ENCODE measurements around the gene AGAP1. TPM values are rescaled to one million over a fixed set of nuclear protein-coding genes. Genes with fewer than 3 reads are reported as not detected.

Gene AGAP1
- polyA plus RNA-seq, 4 donors = 9.8 to 19.2 (median 15.5) TPM

DNA sequence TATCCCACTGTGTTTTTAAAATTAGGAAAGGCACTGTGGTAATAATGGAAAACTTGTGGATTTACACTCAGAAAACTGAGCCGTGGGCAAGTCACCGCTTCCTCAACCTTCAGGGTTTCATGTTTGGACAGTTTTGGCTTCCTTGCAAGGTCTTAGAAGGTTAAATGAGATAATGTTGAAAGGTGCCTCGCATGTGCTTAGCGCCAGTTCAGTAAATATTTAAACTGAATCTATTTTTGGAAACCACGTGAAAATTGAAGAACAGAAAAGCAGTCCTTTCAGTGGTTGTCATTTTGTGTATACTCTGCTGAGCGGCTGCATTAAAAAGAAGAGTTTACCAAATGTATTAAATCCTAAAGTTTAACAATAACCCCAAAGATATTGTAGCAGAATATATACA lies 15.2 kb upstream of the AGAP1 start:
- H3K27ac ChIP-seq (ENCODE audit: low read depth in 1 of 3, low read length in 2 of 3) = no peak overlapping the region
- DNase-seq = no peak
- no peak for FAIRE-seq

GRCh38 chr2:235479604-235480003 lies 14.2 kb upstream of the AGAP1 start:
- no peaks in the 10 kb centered on the region for H3K36me3 ChIP-seq (ENCODE audit: control insufficient read depth in 3 of 3, insufficient read depth in 2 of 3, low read depth in 1 of 3, low read length in 3 of 3)
- DNase-seq (no peak), FAIRE-seq (no peak)
- H3K4me1 ChIP-seq (ENCODE audit: control insufficient read depth in 3 of 3, insufficient read depth in 2 of 3, low read depth in 1 of 3, low read length in 2 of 3) = no peaks in the 10 kb centered on the region
- H3K9me3 ChIP-seq (ENCODE audit: control insufficient read depth in 2 of 2, insufficient read depth in 1 of 2, low read depth in 1 of 2, low read length in 1 of 2) = no peaks in the 10 kb centered on the region
- H3K4me3 ChIP-seq (ENCODE audit: low read depth in 1 of 3, low read length in 3 of 3) = no peak overlapping the region
- H3K27me3 ChIP-seq (ENCODE audit: control insufficient read depth in 3 of 3, insufficient read depth in 3 of 3, low read length in 3 of 3) = peaks cover 0 to 7% (median 0%) of the 10 kb centered on the region in 3 donors
- H3K27ac ChIP-seq (ENCODE audit: low read depth in 1 of 3, low read length in 2 of 3) = no peak overlapping the region
- WGBS, 3 donors = 81 to 89% (median 89%) methylated on average over 11 of the region's 11 CpGs

More for the DNA sequence above, 15.2 kb upstream of the AGAP1 start:
- Histone ChIP-seq H3K4me3 (ENCODE audit: low read depth in 1 of 3, low read length in 3 of 3) (no peak overlapping the region), H3K27me3 (ENCODE audit: control insufficient read depth in 3 of 3, insufficient read depth in 3 of 3, low read length in 3 of 3) (peaks cover 0 to 7% (median 0%) of the 10 kb centered on the region in 3 donors), H3K36me3 (ENCODE audit: control insufficient read depth in 3 of 3, insufficient read depth in 2 of 3, low read depth in 1 of 3, low read length in 3 of 3) (no peaks in the 10 kb centered on the region), H3K4me1 (ENCODE audit: control insufficient read depth in 3 of 3, insufficient read depth in 2 of 3, low read depth in 1 of 3, low read length in 2 of 3) (no peaks in the 10 kb centered on the region), H3K9me3 (ENCODE audit: control insufficient read depth in 2 of 2, insufficient read depth in 1 of 2, low read depth in 1 of 2, low read length in 1 of 2) (no peaks in the 10 kb centered on the region)
- 53 to 56% (median 56%) methylated on average over 6 of the region's 6 CpGs for WGBS, 3 donors

GRCh38 chr2:235480614-235481013 lies 13.2 kb upstream of the AGAP1 start:
- H3K4me1 ChIP-seq (ENCODE audit: control insufficient read depth in 3 of 3, insufficient read depth in 2 of 3, low read depth in 1 of 3, low read length in 2 of 3) = no peaks in the 10 kb centered on the region
- H3K9me3 ChIP-seq (ENCODE audit: control insufficient read depth in 2 of 2, insufficient read depth in 1 of 2, low read depth in 1 of 2, low read length in 1 of 2) = no peaks in the 10 kb centered on the region
- no peak overlapping the region for H3K4me3 ChIP-seq (ENCODE audit: low read depth in 1 of 3, low read length in 3 of 3)
- no peaks in the 10 kb centered on the region for H3K36me3 ChIP-seq (ENCODE audit: control insufficient read depth in 3 of 3, insufficient read depth in 2 of 3, low read depth in 1 of 3, low read length in 3 of 3)
- DNase-seq = no peak
- H3K27ac ChIP-seq (ENCODE audit: low read depth in 1 of 3, low read length in 2 of 3) = no peak overlapping the region
- 50 to 63% (median 60%) methylated on average over 4 of the region's 4 CpGs for WGBS, 3 donors
- FAIRE-seq = no peak
- H3K27me3 ChIP-seq (ENCODE audit: control insufficient read depth in 3 of 3, insufficient read depth in 3 of 3, low read length in 3 of 3) = peaks cover 0 to 10% (median 0%) of the 10 kb centered on the region in 3 donors

DNA sequence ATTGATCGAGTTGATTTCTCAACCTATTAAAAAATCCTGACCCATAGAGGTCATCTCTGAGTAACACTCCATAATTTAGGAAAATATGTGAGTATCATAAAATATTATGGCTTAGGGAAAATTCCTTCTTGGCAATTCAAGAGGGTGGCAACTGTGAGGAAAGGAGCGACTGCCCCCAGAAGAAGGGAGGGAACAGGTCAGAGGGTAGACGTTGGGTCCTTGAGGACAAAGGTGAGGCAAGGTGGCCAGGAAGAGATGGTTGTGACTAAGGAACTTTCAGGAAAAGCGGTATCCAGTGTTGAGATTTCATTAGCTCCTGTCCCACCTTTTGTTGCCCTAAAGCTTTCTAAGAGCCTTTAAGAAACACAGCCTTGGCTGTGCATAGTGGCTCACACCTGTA lies 10.5 kb upstream of the AGAP1 start:
- FAIRE-seq (no peak), DNase-seq (no peak)
- Histone ChIP-seq H3K36me3 (ENCODE audit: control insufficient read depth in 3 of 3, insufficient read depth in 2 of 3, low read depth in 1 of 3, low read length in 3 of 3) (no peaks in the 10 kb centered on the region), H3K27me3 (ENCODE audit: control insufficient read depth in 3 of 3, insufficient read depth in 3 of 3, low read length in 3 of 3) (peaks cover 0 to 10% (median 0%) of the 10 kb centered on the region in 3 donors), H3K9me3 (ENCODE audit: control insufficient read depth in 2 of 2, insufficient read depth in 1 of 2, low read depth in 1 of 2, low read length in 1 of 2) (peaks cover 0 to 1% of the 10 kb centered on the region in 2 donors), H3K4me1 (ENCODE audit: control insufficient read depth in 3 of 3, insufficient read depth in 2 of 3, low read depth in 1 of 3, low read length in 2 of 3) (no peaks in the 10 kb centered on the region), H3K27ac (ENCODE audit: low read depth in 1 of 3, low read length in 2 of 3) (no peak overlapping the region), H3K4me3 (ENCODE audit: low read depth in 1 of 3, low read length in 3 of 3) (no peak overlapping the region)
- WGBS, 3 donors = 44 to 57% (median 48%) methylated on average over 4 of the region's 4 CpGs

GRCh38 chr2:235485362-235485761 lies 8.5 kb upstream of the AGAP1 start:
- 85 to 91% (median 89%) methylated on average over 5 of the region's 5 CpGs for WGBS, 3 donors
- H3K9me3 ChIP-seq (ENCODE audit: control insufficient read depth in 2 of 2, insufficient read depth in 1 of 2, low read depth in 1 of 2, low read length in 1 of 2) = peaks cover 1% of the 10 kb centered on the region in 2 donors
- H3K36me3 ChIP-seq (ENCODE audit: control insufficient read depth in 3 of 3, insufficient read depth in 2 of 3, low read depth in 1 of 3, low read length in 3 of 3) = no peaks in the 10 kb centered on the region
- no peak for FAIRE-seq
- no peaks in the 10 kb centered on the region for H3K4me1 ChIP-seq (ENCODE audit: control insufficient read depth in 3 of 3, insufficient read depth in 2 of 3, low read depth in 1 of 3, low read length in 2 of 3)
- no peak overlapping the region for H3K27ac ChIP-seq (ENCODE audit: low read depth in 1 of 3, low read length in 2 of 3)
- no peak for DNase-seq
- peaks cover 0 to 7% (median 0%) of the 10 kb centered on the region in 3 donors for H3K27me3 ChIP-seq (ENCODE audit: control insufficient read depth in 3 of 3, insufficient read depth in 3 of 3, low read length in 3 of 3)
- no peak overlapping the region for H3K4me3 ChIP-seq (ENCODE audit: low read depth in 1 of 3, low read length in 3 of 3)

GRCh38 chr2:235486729-235487128 lies 7.1 kb upstream of the AGAP1 start:
- H3K27ac ChIP-seq (ENCODE audit: low read depth in 1 of 3, low read length in 2 of 3) = no peak overlapping the region
- 77 to 83% (median 77%) methylated on average over 1 of the region's 1 CpG for WGBS, 3 donors
- no peak for FAIRE-seq

GRCh38 chr2:235489897-235490296 lies 3.9 kb upstream of the AGAP1 start:
- Histone ChIP-seq H3K27ac (ENCODE audit: low read depth in 1 of 3, low read length in 2 of 3) (no peak overlapping the region), H3K27me3 (ENCODE audit: control insufficient read depth in 3 of 3, insufficient read depth in 3 of 3, low read length in 3 of 3) (peaks cover 0 to 7% (median 0%) of the 10 kb centered on the region in 3 donors), H3K9me3 (ENCODE audit: control insufficient read depth in 2 of 2, insufficient read depth in 1 of 2, low read depth in 1 of 2, low read length in 1 of 2) (peaks cover 1 to 15% of the 10 kb centered on the region in 2 donors), H3K4me1 (ENCODE audit: control insufficient read depth in 3 of 3, insufficient read depth in 2 of 3, low read depth in 1 of 3, low read length in 2 of 3) (no peaks in the 10 kb centered on the region), H3K4me3 (ENCODE audit: low read depth in 1 of 3, low read length in 3 of 3) (no peak overlapping the region), H3K36me3 (ENCODE audit: control insufficient read depth in 3 of 3, insufficient read depth in 2 of 3, low read depth in 1 of 3, low read length in 3 of 3) (no peaks in the 10 kb centered on the region)
- 73 to 86% (median 73%) methylated on average over 2 of the region's 2 CpGs for WGBS, 3 donors
- FAIRE-seq = no peak
- DNase-seq = no peak

More at GRCh38 chr2:235486729-235487128, 7.1 kb upstream of the AGAP1 start:
- Histone ChIP-seq H3K9me3 (ENCODE audit: control insufficient read depth in 2 of 2, insufficient read depth in 1 of 2, low read depth in 1 of 2, low read length in 1 of 2) (peaks cover 1 to 9% of the 10 kb centered on the region in 2 donors), H3K4me3 (ENCODE audit: low read depth in 1 of 3, low read length in 3 of 3) (no peak overlapping the region), H3K36me3 (ENCODE audit: control insufficient read depth in 3 of 3, insufficient read depth in 2 of 3, low read depth in 1 of 3, low read length in 3 of 3) (no peaks in the 10 kb centered on the region), H3K27me3 (ENCODE audit: control insufficient read depth in 3 of 3, insufficient read depth in 3 of 3, low read length in 3 of 3) (peaks cover 0 to 7% (median 0%) of the 10 kb centered on the region in 3 donors), H3K4me1 (ENCODE audit: control insufficient read depth in 3 of 3, insufficient read depth in 2 of 3, low read depth in 1 of 3, low read length in 2 of 3) (no peaks in the 10 kb centered on the region)
- no peak for DNase-seq

DNA sequence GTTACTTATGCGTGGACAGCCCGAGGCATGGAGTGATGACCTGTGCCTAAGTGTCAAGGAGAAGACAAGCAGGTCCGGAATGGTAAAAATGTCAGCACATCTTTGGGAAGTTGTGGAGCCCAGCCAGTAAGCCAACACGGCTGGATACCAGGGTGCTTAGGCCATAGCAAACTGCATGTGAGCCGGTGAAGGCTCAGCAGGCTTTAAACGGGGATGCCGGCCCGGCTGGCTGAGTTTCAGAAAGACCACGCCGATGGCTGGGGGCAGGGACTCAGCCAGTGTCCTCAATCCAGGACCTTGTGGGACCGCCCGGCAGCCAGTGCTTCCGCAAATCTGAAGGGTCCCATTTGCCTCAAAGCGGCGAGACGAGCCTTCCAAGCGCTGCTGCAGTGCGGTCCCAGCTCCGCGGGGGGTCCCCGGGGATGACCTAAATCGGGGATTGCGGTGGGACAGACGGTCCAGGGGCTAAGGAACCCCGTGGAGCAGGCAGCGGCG lies 946 bp upstream of the AGAP1 start:
- peak overlapping the region in 1 of 3 donors; percentile 57 for H3K27ac ChIP-seq (ENCODE audit: low read depth in 1 of 3, low read length in 2 of 3)
- peaks cover 0 to 15% of the 10 kb centered on the region in 2 donors for H3K9me3 ChIP-seq (ENCODE audit: control insufficient read depth in 2 of 2, insufficient read depth in 1 of 2, low read depth in 1 of 2, low read length in 1 of 2)
- H3K27me3 ChIP-seq (ENCODE audit: control insufficient read depth in 3 of 3, insufficient read depth in 3 of 3, low read length in 3 of 3) = no peaks in the 10 kb centered on the region
- DNase-seq = no peak
- H3K36me3 ChIP-seq (ENCODE audit: control insufficient read depth in 3 of 3, insufficient read depth in 2 of 3, low read depth in 1 of 3, low read length in 3 of 3) = peaks cover 0 to 10% (median 0%) of the 10 kb centered on the region in 3 donors
- peaks cover 0 to 16% (median 0%) of the 10 kb centered on the region in 3 donors for H3K4me1 ChIP-seq (ENCODE audit: control insufficient read depth in 3 of 3, insufficient read depth in 2 of 3, low read depth in 1 of 3, low read length in 2 of 3)
- 21 to 37% (median 33%) methylated on average over 27 of the region's 27 CpGs for WGBS, 3 donors
- H3K4me3 ChIP-seq (ENCODE audit: low read depth in 1 of 3, low read length in 3 of 3) = peak overlapping the region in 2 of 3 donors; percentile 55 to 89
- FAIRE-seq = no peak

DNA sequence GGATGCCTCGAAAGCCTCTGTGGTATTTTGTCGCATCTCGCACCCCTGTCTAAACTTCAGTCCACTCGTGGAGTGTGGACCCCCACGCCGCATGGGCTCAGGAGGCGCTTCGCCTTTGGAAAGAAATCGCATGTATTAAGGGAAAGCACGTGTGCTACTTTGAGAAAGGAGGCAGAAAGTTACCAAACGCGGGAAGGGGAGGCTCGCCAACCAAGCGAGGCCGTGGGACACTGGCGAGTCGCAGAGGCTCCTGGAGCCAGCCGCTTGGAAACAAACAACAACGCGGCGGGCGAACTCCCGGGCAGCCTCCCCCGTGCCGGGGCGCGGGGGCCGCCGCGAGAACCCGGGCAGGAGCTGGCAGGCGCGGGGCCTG lies 455 bp upstream of the AGAP1 start:
- FAIRE-seq (no peak), DNase-seq (no peak)
- WGBS, 3 donors = 4 to 8% (median 6%) methylated on average over 25 to 33 of the region's 33 CpGs
- H3K27ac ChIP-seq (ENCODE audit: low read depth in 1 of 3, low read length in 2 of 3) = peak overlapping the region in 1 of 3 donors; percentile 57
- peaks cover 0 to 10% (median 0%) of the 10 kb centered on the region in 3 donors for H3K36me3 ChIP-seq (ENCODE audit: control insufficient read depth in 3 of 3, insufficient read depth in 2 of 3, low read depth in 1 of 3, low read length in 3 of 3)
- H3K9me3 ChIP-seq (ENCODE audit: control insufficient read depth in 2 of 2, insufficient read depth in 1 of 2, low read depth in 1 of 2, low read length in 1 of 2) = peaks cover 0 to 15% of the 10 kb centered on the region in 2 donors
- H3K27me3 ChIP-seq (ENCODE audit: control insufficient read depth in 3 of 3, insufficient read depth in 3 of 3, low read length in 3 of 3) = no peaks in the 10 kb centered on the region
- peak overlapping the region in 2 of 3 donors; percentile 55 to 89 for H3K4me3 ChIP-seq (ENCODE audit: low read depth in 1 of 3, low read length in 3 of 3)
- H3K4me1 ChIP-seq (ENCODE audit: control insufficient read depth in 3 of 3, insufficient read depth in 2 of 3, low read depth in 1 of 3, low read length in 2 of 3) = peaks cover 0 to 16% (median 0%) of the 10 kb centered on the region in 3 donors
